Neural cell (in vitro differentiated cells): ENCODE measurements around the gene ATF6. TPM values are rescaled to one million over a fixed set of nuclear protein-coding genes. Genes with fewer than 3 reads are reported as not detected.

Source experiments
- H2AFZ ChIP-seq: fragments of 200-600, 300-800 bp; sonication (generic), shearing (Covaris generic); 2 replicates; pipeline ENCODE4 v1.6.0; 2014; ENCODE audit warnings: low read depth, mild to moderate bottlenecking, antibody characterized with exemption, low read length, moderate library complexity
- H3F3A ChIP-seq: fragments of 200-600 bp; shearing (Covaris generic); 2 replicates; pipeline ENCODE4 v1.6.1; 2016; ENCODE audit warnings: mild to moderate bottlenecking, moderate library complexity, mixed read lengths, antibody characterized with exemption, low read length; ENCODE audit not compliant: insufficient read depth, poor library complexity, severe bottlenecking
- H3K27ac ChIP-seq: fragments of 200-600, 300-800 bp; sonication (generic), shearing (Covaris generic); 2 replicates; pipeline ENCODE4 v1.5.1; 2014; ENCODE audit warnings: mild to moderate bottlenecking, low read length, moderate library complexity
- H3K27me3 ChIP-seq: fragments of 300-800, 200-600 bp; sonication (generic), shearing (Covaris generic); 2 replicates; pipeline ENCODE4 v1.6.0; 2014; ENCODE audit warnings: mild to moderate bottlenecking, low read depth, low read length, moderate library complexity; ENCODE audit not compliant: insufficient read depth
- H3K36me3 ChIP-seq: fragments of 300-800, 200-600 bp; sonication (generic), shearing (Covaris generic); 2 replicates; pipeline ENCODE4 v1.5.1; 2014; ENCODE audit warnings: mild to moderate bottlenecking, antibody characterized with exemption, low read length, moderate library complexity; ENCODE audit not compliant: insufficient read depth
- H3K4me2 ChIP-seq: fragments of 300-800, 200-600 bp; sonication (generic), shearing (Covaris generic); 2 replicates; pipeline ENCODE4 v1.6.0; 2014; ENCODE audit warnings: mild to moderate bottlenecking, low read length
- H3K4me3 ChIP-seq: fragments of 300-800, 200-600 bp; sonication (generic), shearing (Covaris generic); 2 replicates; pipeline ENCODE4 v1.5.1; 2014; ENCODE audit warnings: mild to moderate bottlenecking, low read length, moderate library complexity
- H3K79me2 ChIP-seq: fragments of 200-600 bp; shearing (Covaris generic); replicated peaks from 2 replicates; pipeline ENCODE4 v1.6.0; 2014; ENCODE audit warnings: mild to moderate bottlenecking, low read length, moderate library complexity; ENCODE audit not compliant: insufficient read depth
- H3K9ac ChIP-seq: fragments of 300-800, 200-600 bp; sonication (generic), shearing (Covaris generic); 2 replicates; pipeline ENCODE4 v1.6.1; 2016; ENCODE audit warnings: mild to moderate bottlenecking, low read length, mixed read lengths
- H3K9me2 ChIP-seq: fragments of 200-600 bp; shearing (Covaris generic); 2 replicates; pipeline ENCODE4 v1.6.1; 2016; ENCODE audit warnings: mild to moderate bottlenecking, low read length, mixed read lengths; ENCODE audit not compliant: insufficient read depth
- H3K9me3 ChIP-seq: fragments of 200-600, 300-800 bp; sonication (generic), shearing (Covaris generic); 2 replicates; pipeline ENCODE4 v1.6.1; 2016; ENCODE audit warnings: mild to moderate bottlenecking, mixed run types, low read length, moderate library complexity, mixed read lengths
- H4K20me1 ChIP-seq: fragments of 200-600 bp; shearing (Covaris generic); 2 replicates; pipeline ENCODE4 v1.6.1; 2016; ENCODE audit warnings: mild to moderate bottlenecking, mixed run types; ENCODE audit not compliant: insufficient read depth
- EP300 ChIP-seq: fragments of 450-650 bp; conservative IDR thresholded peaks from 2 replicates; pipeline ENCODE4 v1.6.1; 2014; ENCODE audit warnings: antibody characterized with exemption, mild to moderate bottlenecking, moderate library complexity; ENCODE audit not compliant: poor library complexity, severe bottlenecking
- EZH2 ChIP-seq: fragments of 200-600, 300-800 bp; shearing (Covaris generic), sonication (generic); IDR thresholded peaks from 2 replicates; pipeline ENCODE4 v1.6.1; 2014; ENCODE audit warnings: antibody characterized with exemption, low read length, borderline replicate concordance, mild to moderate bottlenecking; ENCODE audit not compliant: insufficient read depth, poor library complexity, severe bottlenecking
- MXI1 ChIP-seq: fragments of 450-650 bp; conservative IDR thresholded peaks from 2 replicates; pipeline ENCODE4 v1.6.1; 2014; ENCODE audit warnings: antibody characterized with exemption, mild to moderate bottlenecking; ENCODE audit not compliant: poor library complexity, severe bottlenecking
- POLR2AphosphoS5 ChIP-seq: IDR thresholded peaks from 2 replicates; pipeline ENCODE4 v1.6.1; 2012
- RAD21 ChIP-seq: fragments of 450-650 bp; conservative IDR thresholded peaks from 2 replicates; pipeline ENCODE4 v1.6.1; 2014; ENCODE audit warnings: antibody characterized with exemption, mild to moderate bottlenecking, moderate library complexity
- SMC3 ChIP-seq: fragments of 450-650 bp; conservative IDR thresholded peaks from 2 replicates; pipeline ENCODE4 v1.6.1; 2014; ENCODE audit warnings: antibody characterized with exemption, mild to moderate bottlenecking, moderate library complexity; ENCODE audit not compliant: poor library complexity
- TAF1 ChIP-seq: IDR thresholded peaks from 2 replicates; pipeline ENCODE4 v1.6.1; 2012; ENCODE audit warnings: low read depth
- polyA plus RNA-seq: library from polyadenylated mRNA; depleted of rRNA; stranded (reverse); fragments of >200 nt; gene quantifications from 2 replicates; pipeline ENCODE4 v1.2.3, GENCODE V29; 2014
- TF ChIP-seq, protein P1 (sequence below): fragments of 450-650 bp; IDR thresholded peaks from 2 replicates; pipeline ENCODE4 v1.5.1; 2014; ENCODE audit warnings: antibody characterized with exemption, mild to moderate bottlenecking, moderate library complexity; ENCODE audit not compliant: poor library complexity, severe bottlenecking
- TF ChIP-seq, protein P2 (sequence below): IDR thresholded peaks from 2 replicates; pipeline ENCODE4 v1.6.1; 2012; ENCODE audit warnings: borderline replicate concordance

Gene ATF6
- polyA plus RNA-seq, 1 donor from 2014 or later, result 16.6 TPM

DNA sequence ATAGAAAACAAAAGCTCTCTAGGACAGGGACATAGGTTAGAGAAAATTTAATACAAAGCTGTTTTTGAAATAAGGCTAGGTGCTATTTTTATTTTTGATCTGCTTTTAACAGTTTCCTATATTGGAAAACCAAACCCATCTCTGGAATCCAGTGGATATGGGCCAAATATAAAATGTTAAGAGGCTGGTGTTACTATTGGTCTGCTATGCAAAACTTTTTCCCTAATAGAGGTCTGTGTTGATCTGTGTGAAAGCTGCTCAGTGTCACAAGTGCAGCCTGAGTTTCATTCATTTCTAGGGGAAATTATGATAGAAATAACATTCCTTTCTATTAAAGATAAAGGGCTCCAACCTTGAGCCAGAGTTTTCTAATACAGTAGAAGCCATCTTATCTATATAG lies 141.1 kb downstream of the ATF6 start:
- H3K27ac ChIP-seq, result no peak overlapping the region
- H3K27me3 ChIP-seq, result no peaks in the 10 kb centered on the region
- H3K9ac ChIP-seq, result no peak overlapping the region
- H3K9me2 ChIP-seq, result no peaks in the 10 kb centered on the region
- no peaks in the 10 kb centered on the region for H3K9me3 ChIP-seq
- no peak overlapping the region for H3K4me3 ChIP-seq
- no peaks in the 10 kb centered on the region for H4K20me1 ChIP-seq
- no peaks in the 10 kb centered on the region for H3K36me3 ChIP-seq
- H3K4me2 ChIP-seq, result no peak overlapping the region
- H2AFZ ChIP-seq, result no peak overlapping the region
- no peaks in the 10 kb centered on the region for H3K79me2 ChIP-seq
- TF ChIP-seq EP300 (no peak), MXI1 (no peak), RAD21 (no peak), POLR2AphosphoS5 (no peak), EZH2 (no peak), TAF1 (no peak), SMC3 (no peak)
- TF ChIP-seq, protein P1, sequence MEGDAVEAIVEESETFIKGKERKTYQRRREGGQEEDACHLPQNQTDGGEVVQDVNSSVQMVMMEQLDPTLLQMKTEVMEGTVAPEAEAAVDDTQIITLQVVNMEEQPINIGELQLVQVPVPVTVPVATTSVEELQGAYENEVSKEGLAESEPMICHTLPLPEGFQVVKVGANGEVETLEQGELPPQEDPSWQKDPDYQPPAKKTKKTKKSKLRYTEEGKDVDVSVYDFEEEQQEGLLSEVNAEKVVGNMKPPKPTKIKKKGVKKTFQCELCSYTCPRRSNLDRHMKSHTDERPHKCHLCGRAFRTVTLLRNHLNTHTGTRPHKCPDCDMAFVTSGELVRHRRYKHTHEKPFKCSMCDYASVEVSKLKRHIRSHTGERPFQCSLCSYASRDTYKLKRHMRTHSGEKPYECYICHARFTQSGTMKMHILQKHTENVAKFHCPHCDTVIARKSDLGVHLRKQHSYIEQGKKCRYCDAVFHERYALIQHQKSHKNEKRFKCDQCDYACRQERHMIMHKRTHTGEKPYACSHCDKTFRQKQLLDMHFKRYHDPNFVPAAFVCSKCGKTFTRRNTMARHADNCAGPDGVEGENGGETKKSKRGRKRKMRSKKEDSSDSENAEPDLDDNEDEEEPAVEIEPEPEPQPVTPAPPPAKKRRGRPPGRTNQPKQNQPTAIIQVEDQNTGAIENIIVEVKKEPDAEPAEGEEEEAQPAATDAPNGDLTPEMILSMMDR, result no peak
- TF ChIP-seq, protein P2, sequence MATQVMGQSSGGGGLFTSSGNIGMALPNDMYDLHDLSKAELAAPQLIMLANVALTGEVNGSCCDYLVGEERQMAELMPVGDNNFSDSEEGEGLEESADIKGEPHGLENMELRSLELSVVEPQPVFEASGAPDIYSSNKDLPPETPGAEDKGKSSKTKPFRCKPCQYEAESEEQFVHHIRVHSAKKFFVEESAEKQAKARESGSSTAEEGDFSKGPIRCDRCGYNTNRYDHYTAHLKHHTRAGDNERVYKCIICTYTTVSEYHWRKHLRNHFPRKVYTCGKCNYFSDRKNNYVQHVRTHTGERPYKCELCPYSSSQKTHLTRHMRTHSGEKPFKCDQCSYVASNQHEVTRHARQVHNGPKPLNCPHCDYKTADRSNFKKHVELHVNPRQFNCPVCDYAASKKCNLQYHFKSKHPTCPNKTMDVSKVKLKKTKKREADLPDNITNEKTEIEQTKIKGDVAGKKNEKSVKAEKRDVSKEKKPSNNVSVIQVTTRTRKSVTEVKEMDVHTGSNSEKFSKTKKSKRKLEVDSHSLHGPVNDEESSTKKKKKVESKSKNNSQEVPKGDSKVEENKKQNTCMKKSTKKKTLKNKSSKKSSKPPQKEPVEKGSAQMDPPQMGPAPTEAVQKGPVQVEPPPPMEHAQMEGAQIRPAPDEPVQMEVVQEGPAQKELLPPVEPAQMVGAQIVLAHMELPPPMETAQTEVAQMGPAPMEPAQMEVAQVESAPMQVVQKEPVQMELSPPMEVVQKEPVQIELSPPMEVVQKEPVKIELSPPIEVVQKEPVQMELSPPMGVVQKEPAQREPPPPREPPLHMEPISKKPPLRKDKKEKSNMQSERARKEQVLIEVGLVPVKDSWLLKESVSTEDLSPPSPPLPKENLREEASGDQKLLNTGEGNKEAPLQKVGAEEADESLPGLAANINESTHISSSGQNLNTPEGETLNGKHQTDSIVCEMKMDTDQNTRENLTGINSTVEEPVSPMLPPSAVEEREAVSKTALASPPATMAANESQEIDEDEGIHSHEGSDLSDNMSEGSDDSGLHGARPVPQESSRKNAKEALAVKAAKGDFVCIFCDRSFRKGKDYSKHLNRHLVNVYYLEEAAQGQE, result no peak
- H3F3A ChIP-seq, result no peaks in the 10 kb centered on the region

DNA sequence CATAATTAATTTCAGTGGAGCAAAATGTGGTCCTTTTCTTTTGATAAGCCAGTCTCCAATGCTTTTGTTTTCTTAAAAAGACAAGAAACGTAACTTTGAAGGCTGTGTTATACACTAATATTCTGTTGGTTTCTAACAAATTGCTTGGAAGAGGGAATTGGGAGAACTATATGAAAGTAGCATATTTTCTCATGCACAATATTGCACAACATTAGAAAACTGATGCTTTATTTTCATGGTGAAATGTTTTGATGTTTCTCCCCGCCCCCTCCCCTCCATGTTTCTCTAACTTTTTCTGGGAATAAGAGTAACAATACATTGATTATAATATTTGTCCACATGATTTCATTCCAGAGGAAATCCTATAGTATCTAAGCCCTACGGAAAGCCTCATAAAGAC lies 142.1 kb downstream of the ATF6 start:
- Histone ChIP-seq H3K27ac (no peak overlapping the region), H3K4me3 (no peak overlapping the region), H3F3A (no peaks in the 10 kb centered on the region), H4K20me1 (no peaks in the 10 kb centered on the region), H3K79me2 (no peaks in the 10 kb centered on the region), H3K36me3 (no peaks in the 10 kb centered on the region), H2AFZ (no peak overlapping the region), H3K9ac (no peak overlapping the region), H3K9me2 (no peaks in the 10 kb centered on the region), H3K27me3 (no peaks in the 10 kb centered on the region), H3K9me3 (no peaks in the 10 kb centered on the region), H3K4me2 (no peak overlapping the region)
- TF ChIP-seq EZH2 (no peak), RAD21 (no peak), EP300 (no peak), TAF1 (no peak), POLR2AphosphoS5 (no peak), SMC3 (no peak), MXI1 (no peak)
- TF ChIP-seq, protein P2, result no peak
- TF ChIP-seq, protein P1, result no peak
